Activated CD8-positive, alpha-beta memory T cell treated with anti-CD3 and anti-CD28 coated beads for 1 hour (primary cell): ENCODE results near the gene CHST3.
"Not testable (repeated sequence)": the region's sequence is repeated elsewhere in the genome, so short reads cannot be mapped to it uniquely, and the experiment has no call there.

Experiments
- DNase-seq, 2 donors: peaks; one replicate each; pipeline ENCODE4 v3.0.0-alpha.2; 2020; ENCODE audit warnings: low read depth in 1 of 2; ENCODE audit errors: extremely low read depth in 1 of 2

CHST3 gene

DNA sequence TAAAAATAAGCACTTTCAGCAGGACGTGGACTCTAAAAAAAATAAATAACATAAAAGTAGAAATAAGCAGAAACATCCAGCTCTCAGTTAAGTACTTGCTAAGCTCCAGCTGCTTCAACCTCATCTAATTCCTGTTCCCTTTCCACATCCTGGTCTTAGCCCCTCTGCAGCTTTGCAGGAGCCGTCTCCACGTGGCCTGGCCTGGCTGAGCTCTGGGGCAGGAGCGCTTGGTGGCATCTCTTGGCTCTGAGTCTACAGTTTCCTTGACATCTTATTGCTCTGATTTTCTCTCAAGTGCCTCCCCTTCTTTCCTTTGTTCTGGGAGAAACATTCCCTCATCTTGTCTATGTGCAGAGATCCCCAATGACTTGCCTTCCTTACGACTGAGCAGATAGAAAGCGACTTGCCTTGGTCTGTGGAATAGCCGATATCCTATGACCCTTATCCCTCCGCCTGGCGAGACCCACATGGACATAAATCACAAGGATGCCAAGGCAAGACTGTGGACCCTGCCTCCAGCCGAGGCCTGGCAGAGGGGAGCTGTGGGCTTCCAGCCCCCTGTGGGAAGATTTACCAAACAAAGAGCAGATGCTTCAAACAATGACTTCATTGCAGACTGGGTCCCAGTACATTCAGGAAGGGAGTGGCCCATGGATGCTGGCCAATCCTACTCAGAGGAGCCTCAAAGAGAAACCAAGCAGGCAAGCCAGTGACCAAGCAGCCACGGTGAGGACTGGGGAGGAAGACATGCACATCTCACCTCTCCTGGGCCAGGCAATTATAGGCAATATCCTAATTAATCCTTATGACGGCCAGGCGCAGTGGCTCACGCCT is 62.3 kb downstream of the CHST3 start:
- DNase-seq, result no peak

DNA sequence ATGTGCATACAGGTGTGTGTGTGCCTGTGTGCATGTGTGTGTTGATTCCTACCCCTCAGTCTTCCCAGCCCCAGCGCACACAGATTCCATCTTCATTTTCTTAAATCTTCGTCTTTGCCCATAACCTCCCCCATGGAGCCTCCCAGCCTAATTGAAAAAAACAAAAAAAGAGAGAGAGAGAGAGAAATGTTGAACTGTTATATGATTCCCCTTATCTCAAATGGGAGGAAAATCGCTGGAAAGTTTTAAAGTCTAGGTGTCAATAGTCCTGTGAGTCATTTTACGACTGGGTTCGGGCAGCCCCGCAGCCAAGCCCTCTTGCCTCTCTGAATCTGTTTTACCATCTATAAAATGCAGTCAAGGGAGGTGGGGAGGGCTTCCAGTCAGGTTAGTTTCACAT is 63.3 kb downstream of the CHST3 start:
- no peak for DNase-seq

DNA sequence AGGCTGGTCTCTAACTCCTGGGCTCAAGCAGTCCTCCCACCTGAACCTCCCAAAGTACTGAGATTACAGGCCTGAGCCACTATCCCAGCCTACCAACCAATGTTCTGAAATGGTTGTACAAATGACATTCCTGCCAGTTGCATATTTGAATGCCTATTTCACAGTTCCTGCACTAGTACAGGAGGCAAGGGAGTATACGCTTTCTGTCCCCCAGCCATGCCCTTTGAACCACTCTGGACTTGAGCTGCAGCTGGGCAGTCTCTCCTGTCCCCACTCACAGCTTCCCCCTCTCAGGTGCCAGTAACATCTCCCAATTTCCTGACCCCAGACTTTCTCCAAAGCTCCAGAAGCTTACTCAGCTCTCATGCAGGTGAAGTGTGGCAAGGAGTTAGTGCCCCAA is 65.2 kb downstream of the CHST3 start:
- no peak for DNase-seq

DNA sequence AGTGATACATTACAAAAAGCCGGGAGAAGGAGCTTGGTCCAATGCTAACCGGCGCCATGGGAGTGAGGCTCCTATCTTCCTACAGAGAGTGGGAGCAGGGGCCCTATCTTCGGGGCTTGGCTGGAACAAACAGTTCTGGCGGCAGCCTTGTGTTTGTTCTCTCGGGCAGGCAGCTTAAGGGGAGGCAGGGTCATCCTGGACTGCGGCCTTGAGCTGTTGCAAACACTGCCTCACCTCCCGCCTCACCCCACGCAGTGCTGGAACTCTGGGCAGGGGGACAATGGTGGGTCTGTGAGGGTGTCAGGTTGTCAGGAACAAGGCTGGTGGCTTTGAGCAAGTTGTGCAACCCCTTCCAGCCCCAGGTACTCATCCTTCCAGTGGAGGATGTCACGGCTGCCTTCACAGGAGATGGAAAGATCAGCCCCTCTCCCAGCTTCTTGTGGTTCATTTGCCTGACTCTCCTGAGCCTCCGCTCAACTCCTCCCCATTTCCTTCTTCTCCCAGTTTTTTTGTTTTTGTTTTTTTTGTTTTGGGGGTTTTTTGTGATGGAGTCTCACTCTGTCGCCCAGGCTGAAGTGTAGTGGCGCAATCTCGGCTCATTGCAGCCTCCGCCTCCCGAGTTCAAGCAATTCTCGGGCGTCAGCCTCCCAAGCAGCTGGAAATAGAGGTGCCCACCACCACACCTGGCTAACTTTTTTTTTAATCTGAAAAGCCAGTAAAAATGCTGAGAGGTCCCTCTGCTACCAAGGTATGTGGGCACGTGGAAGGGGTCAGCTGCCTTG is 66.8 kb downstream of the CHST3 start:
- no peak for DNase-seq

DNA sequence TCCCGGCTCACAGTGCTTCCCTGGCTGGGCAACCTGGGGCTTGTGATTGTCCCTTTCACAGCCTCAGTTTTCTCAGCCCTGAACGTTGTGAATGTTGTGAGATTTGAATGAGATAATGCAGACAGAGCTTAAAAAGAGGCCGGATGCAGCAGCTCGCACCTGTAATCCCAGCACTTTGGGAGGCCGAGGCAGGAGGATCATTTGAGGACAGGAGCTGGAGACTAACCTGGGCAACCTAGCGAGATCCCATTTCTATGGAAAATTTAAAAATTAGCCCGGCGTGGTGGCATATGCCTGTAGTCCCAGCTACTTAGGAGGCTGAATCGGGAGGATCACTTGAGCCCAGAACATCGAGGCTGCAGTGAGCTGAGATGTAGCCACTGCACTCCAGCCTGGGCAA is 67.5 kb downstream of the CHST3 start:
- DNase-seq, result no peak

DNA sequence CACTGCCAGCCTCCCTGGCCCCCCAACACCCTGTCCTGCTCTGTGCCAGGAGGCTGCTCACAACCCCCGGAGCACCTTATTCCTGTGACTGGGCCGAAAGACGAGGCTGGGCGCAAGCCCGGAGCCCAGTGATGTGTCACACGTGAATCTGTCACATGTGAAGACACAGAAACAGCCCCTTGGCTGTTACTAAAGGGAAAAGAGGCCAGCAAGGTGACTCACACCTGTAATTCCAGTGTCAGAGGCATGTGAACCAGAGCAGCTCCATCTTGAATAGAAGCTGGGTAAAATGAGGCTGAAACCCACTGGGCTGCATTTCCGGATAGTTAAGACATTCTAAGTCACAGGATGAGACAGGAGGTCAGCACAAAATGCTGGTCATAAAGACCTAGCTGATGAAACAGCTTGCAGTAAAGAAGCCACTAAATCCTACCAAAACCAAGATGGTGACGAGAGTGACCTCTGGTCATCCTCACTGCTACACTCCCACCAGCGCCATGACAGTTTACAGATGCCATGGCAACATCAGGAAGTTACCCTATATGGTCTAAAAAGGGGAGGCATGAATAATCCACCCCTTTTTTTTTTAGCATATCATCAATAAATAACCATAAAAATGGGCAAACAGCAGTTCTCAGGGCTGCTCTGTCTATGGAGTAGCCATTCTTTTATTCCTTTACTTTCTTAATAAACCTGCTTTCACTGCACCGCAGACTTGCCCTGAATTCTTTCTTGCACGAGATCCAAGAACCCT is 68.4 kb downstream of the CHST3 start:
- DNase-seq, result not testable (repeated sequence)

DNA sequence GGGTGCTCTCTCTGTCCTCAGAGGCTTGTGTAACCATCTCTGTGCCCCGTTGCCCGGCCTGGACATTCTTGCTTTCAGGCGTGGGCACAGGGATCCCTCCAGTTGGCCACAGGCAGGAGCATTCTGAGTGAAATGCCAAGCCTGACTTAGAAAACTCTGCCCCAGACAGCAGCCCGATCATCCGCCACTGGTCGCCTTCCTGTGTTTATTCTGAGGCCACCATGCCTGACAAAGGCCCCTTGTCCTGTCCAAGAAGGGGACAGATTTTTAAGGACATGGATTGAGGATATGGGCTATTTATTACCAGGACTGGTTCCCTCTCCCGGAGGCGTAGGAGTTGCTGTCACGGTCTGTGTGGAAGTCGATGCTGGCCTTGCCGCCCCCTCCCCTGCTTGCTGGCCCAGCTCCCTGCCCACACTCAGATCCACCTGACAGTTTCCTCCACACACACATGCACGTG is 69.9 kb downstream of the CHST3 start:
- no peak for DNase-seq

DNA sequence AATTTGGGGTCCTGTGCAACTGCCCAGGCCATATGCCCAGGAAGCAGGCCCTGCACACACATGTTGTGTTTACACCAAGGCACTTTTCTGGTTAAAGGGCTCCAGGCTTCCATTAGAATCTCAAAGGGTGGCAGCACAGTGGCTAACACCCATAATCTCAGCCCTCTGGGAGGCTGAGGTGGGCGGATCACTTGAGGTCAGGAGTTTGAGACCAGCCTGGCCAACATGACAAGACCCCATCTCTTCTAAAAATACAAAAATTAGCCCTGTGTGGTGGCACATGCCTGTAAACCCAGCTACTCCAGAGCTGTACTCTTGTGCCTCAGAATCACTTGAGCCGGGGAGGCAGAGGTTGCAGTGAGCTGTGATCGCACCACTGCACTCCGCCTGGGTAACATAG is 70.6 kb downstream of the CHST3 start:
- no peak for DNase-seq

DNA sequence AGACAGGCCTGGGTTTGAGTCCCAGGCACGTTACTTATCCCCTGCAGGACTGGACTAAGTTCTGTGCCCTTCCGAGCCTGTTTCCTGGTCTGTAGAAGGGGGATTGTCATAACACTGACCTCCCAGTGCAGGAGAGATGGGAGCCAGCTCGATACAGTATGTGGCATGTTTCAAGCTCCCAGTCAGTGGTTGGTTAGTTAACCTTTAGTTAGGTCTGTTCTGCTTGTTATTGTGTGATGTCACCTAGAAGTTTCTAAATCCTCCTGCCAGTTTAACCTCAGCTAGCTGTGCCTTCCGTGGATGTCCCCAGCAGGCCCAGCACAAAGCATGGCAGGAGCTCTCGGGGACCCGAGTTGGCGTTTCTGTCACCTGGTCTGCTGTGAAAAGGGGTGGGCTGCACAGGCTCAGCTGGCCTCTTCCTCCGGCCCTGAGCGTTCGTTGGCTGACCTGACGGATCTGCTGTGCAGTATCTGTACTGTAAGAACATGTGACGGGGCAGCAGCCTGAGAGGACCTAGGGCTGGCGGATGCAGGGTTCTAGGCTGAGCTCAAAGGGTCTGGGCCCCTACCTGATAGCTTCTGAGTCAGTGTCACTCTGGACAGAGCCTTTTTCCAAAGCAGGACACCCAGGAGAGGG is 71.2 kb downstream of the CHST3 start:
- no peak for DNase-seq

DNA sequence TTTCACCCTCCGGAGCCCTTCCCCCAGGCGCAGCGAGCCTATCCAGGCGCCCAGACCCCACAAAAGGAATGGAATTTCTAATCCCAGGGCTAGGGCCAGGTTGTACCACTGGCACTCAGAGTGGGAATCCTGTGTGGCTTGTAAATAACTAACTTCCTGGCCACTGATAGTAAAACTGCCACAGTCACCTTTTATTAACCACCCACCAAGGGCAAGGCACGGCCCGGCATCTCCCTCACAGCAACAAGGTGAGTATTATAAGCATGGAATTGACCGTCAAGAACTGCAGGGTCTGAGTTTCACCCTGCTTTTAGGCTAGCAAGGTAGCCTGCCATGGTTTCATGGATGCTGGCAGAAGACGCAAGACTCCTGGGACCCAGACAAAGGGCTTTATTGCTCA is 73.1 kb downstream of the CHST3 start:
- no peak for DNase-seq

DNA sequence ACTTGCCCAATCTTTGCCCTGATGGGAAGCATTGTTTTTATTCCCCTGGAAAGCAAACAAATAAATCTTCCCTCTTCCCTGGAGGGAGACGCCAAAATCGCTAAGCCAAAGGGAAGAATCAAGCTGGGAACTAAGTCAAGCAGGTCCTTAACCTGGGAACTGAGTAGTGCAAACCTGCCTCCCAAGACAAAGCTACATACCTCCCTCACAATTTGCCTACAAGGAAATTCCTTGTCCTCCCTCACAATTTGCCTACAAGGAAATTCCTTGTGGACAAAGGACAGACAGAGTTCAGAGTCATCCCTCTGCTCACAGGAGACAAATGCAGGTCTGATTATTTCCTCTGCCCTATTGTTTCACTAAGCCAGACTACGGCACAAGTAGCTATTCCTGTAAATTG is 73.6 kb downstream of the CHST3 start:
- DNase-seq, result no peak

DNA sequence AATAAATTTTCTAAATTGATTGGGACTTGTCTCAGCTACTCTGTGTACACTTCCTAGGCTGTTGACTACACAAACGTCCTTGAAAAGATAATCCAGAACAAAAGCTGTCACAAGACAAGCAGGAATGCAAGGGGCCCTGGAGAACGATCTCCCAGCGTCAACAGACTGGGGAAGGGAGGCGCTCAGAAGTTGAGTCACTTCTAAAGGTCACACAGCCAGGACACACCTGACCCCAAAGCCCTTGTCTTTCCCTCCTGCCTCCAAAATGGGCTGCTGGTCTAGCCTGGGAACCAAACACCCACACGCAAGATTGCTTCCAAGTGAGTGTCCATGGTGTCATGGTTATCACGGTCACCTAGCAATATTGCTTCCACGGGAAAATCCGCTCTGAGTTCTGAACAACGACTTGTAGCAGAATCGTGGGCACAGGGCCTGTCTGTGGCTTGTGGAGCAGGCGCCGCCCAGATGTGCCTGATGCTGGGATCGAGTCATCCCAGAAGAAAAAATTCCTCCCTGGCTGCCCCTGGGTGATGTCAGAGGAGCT is 74.3 kb downstream of the CHST3 start:
- DNase-seq, result no peak

DNA sequence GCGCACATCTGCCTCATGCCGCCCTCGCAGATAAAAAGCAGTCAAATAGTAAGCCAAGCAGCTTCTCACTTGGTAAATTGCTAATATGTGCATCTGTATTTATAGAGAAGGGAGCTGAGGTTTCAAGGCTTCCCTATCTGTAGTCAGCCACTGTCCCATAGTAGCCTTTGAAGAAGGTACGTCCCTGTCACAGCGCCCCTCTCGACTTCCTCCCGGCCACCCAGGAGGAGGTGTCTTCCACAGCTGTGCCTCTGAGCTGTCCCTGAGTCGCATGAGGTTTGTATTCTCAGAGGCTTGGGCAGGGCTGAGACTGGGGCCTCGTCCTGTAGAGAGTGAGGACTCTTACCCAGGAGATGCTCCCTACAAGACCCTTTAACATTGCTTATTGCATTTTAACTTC is 75.2 kb downstream of the CHST3 start:
- DNase-seq, result no peak

DNA sequence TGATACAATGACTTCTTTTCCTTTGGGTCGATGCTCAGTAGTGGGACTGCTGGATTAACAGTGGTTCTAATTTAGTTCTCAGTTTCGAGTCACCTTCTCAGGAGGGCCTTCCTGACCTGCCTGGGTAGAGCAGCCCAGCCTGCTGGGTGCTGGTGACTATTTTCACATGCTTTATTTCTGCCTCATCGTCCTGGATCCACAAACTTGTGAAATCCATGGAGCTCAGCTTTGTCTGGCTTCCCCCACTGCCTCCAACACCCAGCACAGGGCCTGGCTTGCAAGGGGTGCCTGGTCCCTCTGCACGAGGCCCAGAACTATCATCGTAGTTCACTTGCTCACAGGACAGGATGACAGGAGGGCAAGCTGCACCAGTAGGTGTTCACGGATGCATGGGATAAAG is 77.3 kb downstream of the CHST3 start:
- no peak for DNase-seq

DNA sequence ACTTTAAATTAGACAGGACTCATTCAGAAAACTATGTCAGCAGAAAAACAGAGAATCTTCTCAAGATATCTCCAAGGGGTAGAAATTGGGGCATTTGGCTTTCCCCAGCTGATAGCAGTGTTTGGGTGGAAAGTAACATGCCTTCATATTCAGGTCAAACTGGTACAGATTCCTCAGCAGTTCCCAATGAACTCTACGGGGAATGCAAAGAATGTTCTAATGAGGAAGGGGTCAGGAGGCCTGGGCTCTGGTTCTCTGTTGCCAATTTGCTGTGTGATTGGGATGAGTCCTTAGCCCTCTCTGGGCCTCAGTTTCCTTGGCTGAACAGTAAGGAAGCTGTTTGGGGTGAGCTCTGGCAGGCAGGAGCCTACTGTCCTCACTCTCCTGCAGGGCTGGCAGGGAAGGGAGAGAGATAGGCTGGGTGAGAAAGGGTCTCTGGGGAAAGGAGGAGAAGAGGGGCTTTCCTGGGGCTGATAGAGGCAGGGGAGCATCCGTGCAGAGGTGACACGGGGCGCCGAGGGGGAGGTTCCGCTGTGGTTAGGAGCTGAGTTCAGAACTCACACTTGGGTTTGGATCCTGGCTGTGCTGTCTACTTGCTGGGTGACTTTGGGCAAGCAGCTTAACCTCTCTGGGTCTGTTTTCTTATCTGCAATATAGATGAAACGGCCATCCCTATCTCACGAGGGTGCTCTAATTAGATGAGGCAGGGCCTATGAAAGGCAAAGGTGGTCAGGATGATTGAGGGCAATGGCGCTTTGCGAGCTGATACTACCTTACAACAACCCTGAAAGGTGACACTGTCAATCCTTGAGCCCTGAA is 79.0 kb downstream of the CHST3 start:
- no peak for DNase-seq

DNA sequence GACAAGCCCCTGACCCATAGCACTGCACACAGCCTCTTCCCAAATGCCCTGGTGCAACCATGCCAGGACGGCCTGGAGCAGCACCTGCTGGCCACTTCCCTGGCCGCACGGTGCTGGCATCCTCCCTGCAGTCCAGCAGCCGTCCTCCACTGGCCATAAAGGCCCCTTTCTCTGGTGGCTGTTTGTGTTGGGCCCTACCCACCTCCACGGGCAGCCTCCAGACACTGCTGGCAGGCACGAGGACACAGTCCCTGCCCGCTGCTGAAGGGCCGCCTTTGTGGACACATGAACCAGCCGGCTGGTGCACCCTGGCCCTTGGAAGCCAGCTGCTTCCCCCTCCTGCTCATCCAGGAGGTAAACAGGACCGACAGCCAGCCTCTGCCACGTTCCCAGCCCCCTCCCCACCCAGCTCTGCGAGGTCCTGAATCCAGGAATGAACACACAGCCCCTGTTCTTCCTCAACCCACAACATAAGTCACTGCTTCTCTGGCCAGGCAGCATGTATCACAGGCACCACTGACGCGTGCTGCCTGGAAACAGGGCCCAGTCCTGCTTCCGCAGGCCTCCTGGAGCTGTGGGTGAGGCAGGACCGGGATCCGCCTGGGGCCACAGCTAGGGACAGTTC is 80.3 kb downstream of the CHST3 start:
- DNase-seq, result no peak

DNA sequence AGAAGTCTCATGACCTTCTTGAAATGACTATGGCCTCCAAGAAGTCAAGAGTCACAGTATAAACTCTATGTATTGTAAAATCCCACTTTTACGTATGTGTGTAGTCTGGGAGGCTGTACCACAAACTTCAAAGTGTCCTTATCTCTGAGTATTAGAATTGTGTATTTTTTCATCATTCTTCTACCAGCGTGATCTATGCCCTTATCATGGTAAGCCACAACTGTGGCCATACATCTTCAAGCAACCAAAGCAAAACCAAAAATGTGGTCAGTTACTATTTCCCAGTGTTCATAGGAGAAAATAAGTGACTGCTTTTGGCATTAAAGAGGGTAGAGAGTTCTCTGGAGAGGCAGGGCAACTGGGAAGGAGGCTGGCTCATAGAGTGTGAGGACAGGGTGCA is 81.4 kb downstream of the CHST3 start:
- DNase-seq, result no peak

DNA sequence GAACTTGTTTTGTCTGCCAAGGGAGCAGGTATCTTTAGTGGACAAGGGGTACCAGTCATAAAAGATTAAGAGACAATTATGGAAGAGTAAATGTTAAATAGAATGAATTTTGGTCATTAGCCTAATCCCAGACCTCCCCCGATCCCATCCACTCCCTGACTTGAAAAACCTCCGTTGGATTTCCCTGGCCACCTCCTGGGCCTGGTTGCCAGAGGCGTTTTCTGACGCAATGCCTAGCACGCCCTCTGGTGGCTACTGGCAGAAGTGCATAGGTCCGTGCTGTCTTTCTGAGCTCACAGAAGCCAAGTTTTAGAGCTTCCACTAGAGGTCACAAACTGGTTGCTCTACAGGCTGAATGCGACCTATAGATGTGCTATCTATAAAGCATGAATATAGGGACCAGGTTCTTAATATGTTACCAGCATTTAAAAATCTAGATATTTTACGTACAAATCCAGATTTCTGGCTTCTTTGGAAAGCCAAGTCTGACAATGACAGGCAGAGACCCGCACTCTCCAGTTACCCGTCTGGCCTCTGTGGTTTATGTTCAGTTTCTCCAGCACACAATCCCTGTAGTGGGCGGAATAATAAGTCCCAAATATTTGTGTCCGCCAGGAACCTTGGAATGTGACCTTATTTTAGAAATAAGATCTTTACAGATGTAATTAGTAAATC is 84.4 kb downstream of the CHST3 start:
- DNase-seq, result peak; percentile 76 to 79

DNA sequence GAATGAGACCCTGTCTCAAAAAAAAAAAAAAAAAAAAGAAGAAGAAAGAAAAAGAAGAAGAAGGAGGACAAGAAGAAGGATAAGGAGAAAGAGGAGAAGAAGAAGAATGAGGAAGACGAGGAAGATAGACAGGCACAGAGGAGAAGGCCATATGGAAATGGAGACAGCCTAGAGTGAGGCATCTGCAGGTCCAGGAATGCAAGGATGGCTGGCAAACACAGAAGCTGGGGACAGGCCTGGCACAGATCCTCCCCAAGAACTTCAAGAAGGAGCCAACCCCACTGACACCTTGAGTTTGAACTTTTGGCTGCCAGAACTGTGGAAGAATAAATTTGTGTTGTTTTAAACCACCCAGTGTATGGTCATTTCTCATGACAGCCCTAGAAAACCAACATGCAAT is 85.3 kb downstream of the CHST3 start:
- no peak for DNase-seq
